Naive thymus-derived CD8-positive, alpha-beta T cell (primary cell): ENCODE data around the gene RERE. TPM values are rescaled to one million over a fixed set of nuclear protein-coding genes. Genes with fewer than 3 reads are reported as not detected.

Source experiments
- ATAC-seq, 2 donors: fragments of 150-1000 bp; cut with Tn5 transposase in 1 of 2; sonication (Bioruptor Pico), chemical (Tn5 transposase) in 1 of 2; 1 replicate in 1 of 2; 2 replicates in 1 of 2; pipeline ENCODE4 v1.10.0; 2021; ENCODE audit warnings: mild to moderate bottlenecking in 2 of 2, moderate library complexity in 2 of 2
- POLR2A ChIA-PET: fragments of 350-600 bp; sonication (Branson Sonifier 250); formaldehyde crosslinking; loops from one replicate; lab custom pipeline; 2021; ENCODE audit warnings: antibody characterized with exemption; lab: Charles Lee
- DNase-seq, 10 donors: peaks; one replicate each; pipeline versions ENCODE4 v3.0.0 to v3.0.0-alpha.2; 2020 to 2022
- H3K27ac Mint-ChIP-seq, 10 donors: one replicate each; pipeline ENCODE4 v1.8.0; 2020 to 2022; ENCODE audit warnings: mild to moderate bottlenecking in 10 of 10, mixed read lengths in 10 of 10, moderate library complexity in 4 of 10, inconsistent platforms in 1 of 10
- H3K27me3 Mint-ChIP-seq, 5 donors: one replicate each; pipeline ENCODE4 v1.8.0; 2021 to 2022; ENCODE audit warnings: mixed read lengths in 5 of 5
- H3K36me3 Mint-ChIP-seq, 3 donors: one replicate each; pipeline ENCODE4 v1.8.0; 2020 to 2022; ENCODE audit warnings: mixed read lengths in 3 of 3, mild to moderate bottlenecking in 2 of 3, inconsistent platforms in 1 of 3
- H3K4me1 Mint-ChIP-seq, 4 donors: one replicate each; pipeline ENCODE4 v1.8.0; 2021 to 2022; ENCODE audit warnings: mixed read lengths in 4 of 4
- H3K4me3 Mint-ChIP-seq, 10 donors: one replicate each; pipeline ENCODE4 v1.8.0; 2020 to 2022; ENCODE audit warnings: mild to moderate bottlenecking in 10 of 10, mixed read lengths in 10 of 10, moderate library complexity in 6 of 10, inconsistent platforms in 1 of 10
- H3K9me3 Mint-ChIP-seq, 9 donors: one replicate each; pipeline ENCODE4 v1.8.0; 2020 to 2022; ENCODE audit warnings: mixed read lengths in 9 of 9, mild to moderate bottlenecking in 3 of 9, inconsistent platforms in 1 of 9, moderate library complexity in 1 of 9
- polyA plus RNA-seq, 3 donors: library from polyadenylated mRNA; unstranded; fragments of 300-500 nt; fragmentation: Illumina TruSeq; gene quantifications; one replicate each; pipeline ENCODE4 v1.2.3, GENCODE V29; 2021
- total RNA-seq, 8 experiments: library from RNA in 2 of 8; stranded (reverse) in 2 of 8; gene quantifications; one replicate each; pipeline ENCODE4 v1.2.3 and lab custom pipeline; 2021 to 2026

The RERE gene
- total and polyA plus RNA-seq, 5 experiments from 2014 or later = 4.1 to 84.2 (median 8.8) TPM

GRCh38 chr1:8407652-8408051 is 409.8 kb downstream of the RERE start:
- peak overlapping the region in 8 of 10 donors; percentile 23 to 74 (median 48) for H3K4me3 Mint-ChIP-seq
- no peaks in the 10 kb centered on the region for H3K27me3 Mint-ChIP-seq
- H3K9me3 Mint-ChIP-seq = no peaks in the 10 kb centered on the region
- DNase-seq = peak in 2 of 10 donors; percentile 41 to 47
- peaks cover 0 to 64% (median 10%) of the 10 kb centered on the region in 3 donors for H3K36me3 Mint-ChIP-seq
- H3K4me1 Mint-ChIP-seq = peaks cover 35 to 66% (median 58%) of the 10 kb centered on the region in 4 donors
- POLR2A ChIA-PET = interaction anchor here (0.6 to 1.5 kb wide), 4 partner anchors 12 to 445 kb away, joined by 3 to 4 read pairs (median 4); no protein-coding TSS in a partner anchor
- peak; percentile 75 to 81 for ATAC-seq
- H3K27ac Mint-ChIP-seq = peak overlapping the region; percentile 23 to 86 (median 72)

- peak overlapping the region in 4 of 10 donors; percentile 2 to 70 (median 43) for H3K27ac Mint-ChIP-seq
- H3K9me3 Mint-ChIP-seq = no peaks in the 10 kb centered on the region
- DNase-seq (no peak), ATAC-seq (no peak)
- POLR2A ChIA-PET = interaction anchor here (1.3 to 1.5 kb wide), 3 partner anchors 12 to 18 kb away, joined by 3 to 4 read pairs (median 4); no protein-coding TSS in a partner anchor
- H3K36me3 Mint-ChIP-seq = peaks cover 0 to 64% (median 15%) of the 10 kb centered on the region in 3 donors
- peak overlapping the region in 2 of 10 donors; percentile 36 to 69 for H3K4me3 Mint-ChIP-seq
- no peaks in the 10 kb centered on the region for H3K27me3 Mint-ChIP-seq
- H3K4me1 Mint-ChIP-seq = peaks cover 31 to 59% (median 51%) of the 10 kb centered on the region in 4 donors
Observed at GRCh38 chr1:8406960-8407359, 410.5 kb downstream of the RERE start.

- POLR2A ChIA-PET = no interaction called here
- no peaks in the 10 kb centered on the region for H3K9me3 Mint-ChIP-seq
- H3K27ac Mint-ChIP-seq = no peak overlapping the region
- H3K4me3 Mint-ChIP-seq = no peak overlapping the region
- no peaks in the 10 kb centered on the region for H3K27me3 Mint-ChIP-seq
- H3K36me3 Mint-ChIP-seq = peaks cover 0 to 63% (median 12%) of the 10 kb centered on the region in 3 donors
- DNase-seq (no peak), ATAC-seq (no peak)
- peaks cover 29 to 55% (median 48%) of the 10 kb centered on the region in 4 donors for H3K4me1 Mint-ChIP-seq
Observed at GRCh38 chr1:8406011-8406410, 411.4 kb downstream of the RERE start.

GRCh38 chr1:8404460-8405370 is 412.7 kb downstream of the RERE start:
- DNase-seq (no peak), ATAC-seq (no peak)
- Mint-ChIP-seq H3K9me3 (no peaks in the 10 kb centered on the region), H3K27me3 (no peaks in the 10 kb centered on the region), H3K4me3 (no peak overlapping the region), H3K4me1 (peaks cover 19 to 44% (median 35%) of the 10 kb centered on the region in 4 donors), H3K36me3 (peaks cover 0 to 55% (median 9%) of the 10 kb centered on the region in 3 donors), H3K27ac (peak overlapping the region in 4 of 10 donors; percentile 10 to 33 (median 30))
- POLR2A ChIA-PET = interaction anchor here (0.9 kb wide), 1 partner anchor 18 kb away, joined by 3 read pairs; no protein-coding TSS in a partner anchor

GRCh38 chr1:8402109-8402710 is 415.2 kb downstream of the RERE start:
- no peaks in the 10 kb centered on the region for H3K9me3 Mint-ChIP-seq
- ATAC-seq (no peak), DNase-seq (no peak)
- peaks cover 15 to 41% (median 28%) of the 10 kb centered on the region in 4 donors for H3K4me1 Mint-ChIP-seq
- peak overlapping the region in 1 of 10 donors; percentile 21 for H3K27ac Mint-ChIP-seq
- H3K27me3 Mint-ChIP-seq = no peaks in the 10 kb centered on the region
- peaks cover 4 to 49% (median 9%) of the 10 kb centered on the region in 3 donors for H3K36me3 Mint-ChIP-seq
- POLR2A ChIA-PET = no interaction called here
- peak overlapping the region in 1 of 10 donors; percentile 20 for H3K4me3 Mint-ChIP-seq

- no peak overlapping the region for H3K4me3 Mint-ChIP-seq
- peak overlapping the region in 4 of 10 donors; percentile 22 to 89 (median 66) for H3K27ac Mint-ChIP-seq
- ATAC-seq = no peak
- peaks cover 28 to 56% (median 50%) of the 10 kb centered on the region in 4 donors for H3K4me1 Mint-ChIP-seq
- no peaks in the 10 kb centered on the region for H3K9me3 Mint-ChIP-seq
- peaks cover 4 to 24% (median 7%) of the 10 kb centered on the region in 3 donors for H3K36me3 Mint-ChIP-seq
- POLR2A ChIA-PET = no interaction called here
- DNase-seq = no peak
- no peaks in the 10 kb centered on the region for H3K27me3 Mint-ChIP-seq
Observed at GRCh38 chr1:8398677-8399076, 418.8 kb downstream of the RERE start.

- Mint-ChIP-seq H3K27ac (peak overlapping the region in 8 of 10 donors; percentile 4 to 89 (median 43)), H3K4me3 (peak overlapping the region in 5 of 10 donors; percentile 23 to 82 (median 52)), H3K4me1 (peaks cover 31 to 60% (median 54%) of the 10 kb centered on the region in 4 donors), H3K9me3 (no peaks in the 10 kb centered on the region), H3K27me3 (no peaks in the 10 kb centered on the region), H3K36me3 (peaks cover 4 to 20% (median 7%) of the 10 kb centered on the region in 3 donors)
- DNase-seq (no peak), ATAC-seq (no peak)
- POLR2A ChIA-PET = no interaction called here
Observed at GRCh38 chr1:8398086-8398485, 419.4 kb downstream of the RERE start.

GRCh38 chr1:8397511-8397910 is 419.9 kb downstream of the RERE start:
- Mint-ChIP-seq H3K36me3 (peaks cover 4 to 21% (median 6%) of the 10 kb centered on the region in 3 donors), H3K4me3 (peak overlapping the region in 9 of 10 donors; percentile 16 to 82 (median 28)), H3K4me1 (peaks cover 32 to 65% (median 60%) of the 10 kb centered on the region in 4 donors), H3K27me3 (no peaks in the 10 kb centered on the region), H3K27ac (peak overlapping the region; percentile 4 to 89 (median 44)), H3K9me3 (no peaks in the 10 kb centered on the region)
- ATAC-seq (peak in 1 of 2 donors; percentile 35), DNase-seq (no peak)
- POLR2A ChIA-PET = interaction anchor here (0.7 to 1.0 kb wide), 2 partner anchors 27 to 87 kb away, joined by 3 read pairs; no protein-coding TSS in a partner anchor

GRCh38 chr1:8396786-8397406 is 420.5 kb downstream of the RERE start:
- peaks cover 0 to 19% (median 4%) of the 10 kb centered on the region in 3 donors for H3K36me3 Mint-ChIP-seq
- H3K4me3 Mint-ChIP-seq = peak overlapping the region in 8 of 10 donors; percentile 4 to 82 (median 38)
- ATAC-seq = peak; percentile 28 to 58
- peak in 1 of 10 donors; percentile 14 for DNase-seq
- H3K27me3 Mint-ChIP-seq = no peaks in the 10 kb centered on the region
- POLR2A ChIA-PET = interaction anchor here (0.7 to 1.0 kb wide), 2 partner anchors 28 to 86 kb away, joined by 3 read pairs; no protein-coding TSS in a partner anchor
- H3K9me3 Mint-ChIP-seq = no peaks in the 10 kb centered on the region
- H3K27ac Mint-ChIP-seq = peak overlapping the region; percentile 19 to 89 (median 44)
- peaks cover 35 to 68% (median 63%) of the 10 kb centered on the region in 4 donors for H3K4me1 Mint-ChIP-seq

- H3K27ac Mint-ChIP-seq = peak overlapping the region; percentile 19 to 92 (median 84)
- POLR2A ChIA-PET = no interaction called here
- ATAC-seq (no peak), DNase-seq (no peak)
- no peaks in the 10 kb centered on the region for H3K9me3 Mint-ChIP-seq
- peak overlapping the region; percentile 68 to 88 (median 84) for H3K4me3 Mint-ChIP-seq
- H3K4me1 Mint-ChIP-seq = peaks cover 37 to 74% (median 67%) of the 10 kb centered on the region in 4 donors
- H3K27me3 Mint-ChIP-seq = no peaks in the 10 kb centered on the region
- peaks cover 0 to 21% (median 4%) of the 10 kb centered on the region in 3 donors for H3K36me3 Mint-ChIP-seq
Observed at GRCh38 chr1:8396083-8396785, 421.2 kb downstream of the RERE start.

- peaks cover 0 to 20% (median 4%) of the 10 kb centered on the region in 3 donors for H3K36me3 Mint-ChIP-seq
- peaks cover 44 to 81% (median 73%) of the 10 kb centered on the region in 4 donors for H3K4me1 Mint-ChIP-seq
- ATAC-seq (peak; percentile 73 to 75), DNase-seq (peak in 3 of 10 donors; percentile 33 to 48 (median 47))
- peak overlapping the region; percentile 61 to 92 (median 84) for H3K27ac Mint-ChIP-seq
- H3K9me3 Mint-ChIP-seq = no peaks in the 10 kb centered on the region
- POLR2A ChIA-PET = interaction anchor here (0.6 to 1.0 kb wide), 3 partner anchors 12 to 90 kb away, joined by 3 to 4 read pairs (median 4); no protein-coding TSS in a partner anchor
- no peaks in the 10 kb centered on the region for H3K27me3 Mint-ChIP-seq
- H3K4me3 Mint-ChIP-seq = peak overlapping the region; percentile 68 to 88 (median 84)
Observed at GRCh38 chr1:8395433-8395866, 422.0 kb downstream of the RERE start.
